A204.1 (cell line): ENCODE data around the gene SLC44A1.
A peak's percentile ranks its signal among the peaks of the same experiment; 100 is the strongest.

Source experiments
- FAIRE-seq: peaks from 2 replicates; lab custom pipeline; 2012; peaks lifted over from hg19 to GRCh38; lab: Jason Lieb, UNC

Gene SLC44A1

DNA sequence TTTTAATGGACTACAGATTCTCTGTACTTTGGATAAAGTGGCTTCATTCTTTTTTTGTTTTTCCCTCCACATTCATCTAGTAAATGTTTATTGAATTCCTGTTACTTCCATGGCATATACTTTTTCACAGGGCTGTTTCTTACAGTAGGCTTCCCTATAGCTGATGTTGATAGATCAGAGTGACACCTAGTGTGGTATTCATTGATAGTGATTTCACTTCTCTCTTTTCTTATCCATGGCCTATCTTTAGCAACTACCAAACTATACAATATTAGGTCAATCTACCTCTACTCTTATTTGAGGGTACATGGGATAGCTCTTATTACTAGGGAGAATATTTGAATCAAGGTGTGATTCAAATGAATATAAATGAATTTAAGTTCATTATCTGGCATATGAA, 239.2 kb downstream of the SLC44A1 start:
- FAIRE-seq, result no peak

DNA sequence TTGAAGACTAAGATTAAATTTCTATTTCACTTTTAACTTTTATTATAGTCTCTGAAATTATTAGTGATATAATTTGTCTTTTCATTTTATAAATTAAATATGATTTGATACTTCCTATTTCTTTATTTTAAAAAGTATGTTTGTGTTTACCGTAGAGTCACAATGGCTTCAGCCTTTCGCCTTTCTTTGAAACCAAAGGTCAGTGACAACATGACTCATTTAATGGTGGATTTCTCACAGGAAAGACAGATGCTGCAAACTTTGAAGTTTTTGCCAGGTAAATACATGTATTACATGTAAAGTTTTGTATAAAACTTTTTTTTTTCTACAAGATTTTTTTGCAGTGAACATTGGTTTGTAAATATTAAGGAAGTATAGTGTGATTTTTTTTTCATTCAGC, 239.8 kb downstream of the SLC44A1 start:
- peak; percentile 59 for FAIRE-seq

DNA sequence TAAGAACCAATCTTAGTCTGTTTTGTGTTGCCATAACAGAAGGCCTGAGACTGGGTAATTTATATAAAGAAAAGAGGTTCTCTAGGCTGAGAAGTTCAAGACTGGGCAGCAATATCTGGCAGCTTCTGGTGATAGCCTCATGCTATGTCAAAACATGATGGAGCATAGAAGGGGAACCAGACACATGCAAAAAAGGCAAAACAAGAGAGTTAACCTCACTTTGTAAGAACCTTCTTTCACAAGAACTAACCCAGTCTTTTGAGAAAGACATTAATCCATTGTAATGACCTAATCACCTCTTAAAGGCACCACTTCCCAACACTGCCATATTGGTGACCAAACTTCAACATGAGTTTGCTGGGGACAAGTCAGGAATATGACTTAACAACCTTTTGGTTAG, 240.7 kb downstream of the SLC44A1 start:
- FAIRE-seq, result no peak
